Neuronal stem cell (in vitro differentiated cells): ENCODE data around the gene MLXIPL. TPM values are rescaled to one million over a fixed set of nuclear protein-coding genes. Genes with fewer than 3 reads are reported as not detected.

ENCODE experiments used
- DNase-seq: peaks from one replicate; pipeline ENCODE4 v3.0.0-alpha.2; 2013; ENCODE audit warnings: low spot score
- H2AFZ ChIP-seq: one replicate; pipeline ENCODE4 v1.6.1; 2013; ENCODE audit warnings: mild to moderate bottlenecking, low read length, inconsistent platforms
- H2AK5ac ChIP-seq: 2 replicates; pipeline ENCODE4 v1.6.1; 2013; ENCODE audit warnings: low read depth, mild to moderate bottlenecking, inconsistent platforms, low read length, moderate library complexity, mixed read lengths
- H2BK120ac ChIP-seq: 2 replicates; pipeline ENCODE4 v1.6.1; 2013; ENCODE audit warnings: low read depth, mild to moderate bottlenecking, inconsistent platforms, low read length, moderate library complexity, mixed read lengths
- H2BK12ac ChIP-seq: one replicate; pipeline ENCODE4 v1.6.1; 2013; ENCODE audit warnings: low read length, inconsistent platforms
- H2BK15ac ChIP-seq: 2 replicates; pipeline ENCODE4 v1.6.1; 2013; ENCODE audit warnings: mild to moderate bottlenecking, low read length, inconsistent platforms, mixed read lengths
- H2BK5ac ChIP-seq: one replicate; pipeline ENCODE4 v1.6.1; 2013; ENCODE audit warnings: inconsistent platforms, mild to moderate bottlenecking, low read length, moderate library complexity
- H3K14ac ChIP-seq: one replicate; pipeline ENCODE4 v1.6.1; 2013; ENCODE audit warnings: low read length, inconsistent platforms
- H3K18ac ChIP-seq: 2 replicates; pipeline ENCODE4 v1.6.1; 2013; ENCODE audit warnings: low read length, inconsistent platforms
- H3K23ac ChIP-seq: 2 replicates; pipeline ENCODE4 v1.6.1; 2013; ENCODE audit warnings: low read depth, mild to moderate bottlenecking, mixed read lengths, low read length, inconsistent platforms; ENCODE audit not compliant: poor library complexity
- H3K27ac ChIP-seq: replicated peaks from 3 replicates; pipeline ENCODE4 v1.5.1; 2013; ENCODE audit warnings: low read length, inconsistent platforms
- H3K27me3 ChIP-seq, 3 experiments: 2 replicates each; pipeline ENCODE4 v1.6.1; 2013; ENCODE audit warnings: low read length in 3 of 3, mild to moderate bottlenecking in 2 of 3, inconsistent platforms in 1 of 3, low read depth in 1 of 3, mixed read lengths in 1 of 3, moderate library complexity in 1 of 3; ENCODE audit not compliant: control insufficient read depth in 3 of 3, insufficient read depth in 3 of 3
- H3K36me3 ChIP-seq, 2 donors: replicated peaks in 1 of 2; 2 replicates each; pipeline ENCODE4 v1.6.1; 2013; ENCODE audit warnings: low read length in 2 of 2; ENCODE audit not compliant: control insufficient read depth in 2 of 2, insufficient read depth in 2 of 2
- H3K4ac ChIP-seq: 2 replicates; pipeline ENCODE4 v1.6.1; 2013; ENCODE audit warnings: inconsistent platforms, mild to moderate bottlenecking, low read length, moderate library complexity
- H3K4me1 ChIP-seq, 2 donors: 1 replicate in 1 of 2; 2 replicates in 1 of 2; pipeline ENCODE4 v1.6.1; 2013; ENCODE audit warnings: low read length in 2 of 2, low read depth in 1 of 2; ENCODE audit not compliant: control insufficient read depth in 2 of 2, insufficient read depth in 1 of 2
- H3K4me2 ChIP-seq: one replicate; pipeline ENCODE4 v1.6.1; 2013; ENCODE audit warnings: mild to moderate bottlenecking, low read length, inconsistent platforms; ENCODE audit not compliant: insufficient read depth, poor library complexity, severe bottlenecking
- H3K4me3 ChIP-seq, 2 donors: 2 replicates each; pipeline ENCODE4 v1.5.1; 2013; ENCODE audit warnings: low read length in 2 of 2, mild to moderate bottlenecking in 2 of 2, inconsistent platforms in 1 of 2, moderate library complexity in 1 of 2
- H3K79me1 ChIP-seq: one replicate; pipeline ENCODE4 v1.6.1; 2013; ENCODE audit warnings: low read depth, mild to moderate bottlenecking, inconsistent platforms, low read length, moderate library complexity
- H3K9ac ChIP-seq: one replicate; pipeline ENCODE4 v1.6.1; 2013; ENCODE audit warnings: mild to moderate bottlenecking, low read depth, low read length, inconsistent platforms; ENCODE audit not compliant: poor library complexity
- H3K9me3 ChIP-seq, 2 donors: replicated peaks in 1 of 2; 2 replicates each; pipeline versions ENCODE3 to v1.6.1; 2013; ENCODE audit warnings: low read length in 2 of 2, mild to moderate bottlenecking in 2 of 2, inconsistent platforms in 1 of 2, low read depth in 1 of 2, mixed read lengths in 1 of 2, moderate library complexity in 1 of 2; ENCODE audit not compliant: control insufficient read depth in 2 of 2, insufficient read depth in 1 of 2
- H4K8ac ChIP-seq: one replicate; pipeline ENCODE4 v1.6.1; 2013; ENCODE audit warnings: low read depth, mild to moderate bottlenecking, inconsistent platforms, low read length, moderate library complexity
- H4K91ac ChIP-seq: one replicate; pipeline ENCODE4 v1.6.1; 2013; ENCODE audit warnings: low read length, low read depth, mild to moderate bottlenecking, inconsistent platforms; ENCODE audit not compliant: poor library complexity
- WGBS, 2 donors: extraction: QIAGEN DNeasy Blood & Tissue Kit; methylation state at CpG; one replicate each; pipeline ENCODE4 v1.1.7; 2013; ENCODE audit warnings: missing lambda C conversion rate in 2 of 2, mixed read lengths in 1 of 2; ENCODE audit not compliant: insufficient read length in 2 of 2, insufficient replicate concordance in 1 of 2; ENCODE audit errors: extremely low coverage in 2 of 2; 5-methylcytosine and 5-hydroxymethylcytosine counted together
- polyA plus RNA-seq, 2 experiments: library from polyadenylated mRNA; stranded (reverse); fragments of 200-250 nt; gene quantifications; one replicate each; pipeline ENCODE4 v1.2.3, GENCODE V29; 2013

The MLXIPL gene, protein sequence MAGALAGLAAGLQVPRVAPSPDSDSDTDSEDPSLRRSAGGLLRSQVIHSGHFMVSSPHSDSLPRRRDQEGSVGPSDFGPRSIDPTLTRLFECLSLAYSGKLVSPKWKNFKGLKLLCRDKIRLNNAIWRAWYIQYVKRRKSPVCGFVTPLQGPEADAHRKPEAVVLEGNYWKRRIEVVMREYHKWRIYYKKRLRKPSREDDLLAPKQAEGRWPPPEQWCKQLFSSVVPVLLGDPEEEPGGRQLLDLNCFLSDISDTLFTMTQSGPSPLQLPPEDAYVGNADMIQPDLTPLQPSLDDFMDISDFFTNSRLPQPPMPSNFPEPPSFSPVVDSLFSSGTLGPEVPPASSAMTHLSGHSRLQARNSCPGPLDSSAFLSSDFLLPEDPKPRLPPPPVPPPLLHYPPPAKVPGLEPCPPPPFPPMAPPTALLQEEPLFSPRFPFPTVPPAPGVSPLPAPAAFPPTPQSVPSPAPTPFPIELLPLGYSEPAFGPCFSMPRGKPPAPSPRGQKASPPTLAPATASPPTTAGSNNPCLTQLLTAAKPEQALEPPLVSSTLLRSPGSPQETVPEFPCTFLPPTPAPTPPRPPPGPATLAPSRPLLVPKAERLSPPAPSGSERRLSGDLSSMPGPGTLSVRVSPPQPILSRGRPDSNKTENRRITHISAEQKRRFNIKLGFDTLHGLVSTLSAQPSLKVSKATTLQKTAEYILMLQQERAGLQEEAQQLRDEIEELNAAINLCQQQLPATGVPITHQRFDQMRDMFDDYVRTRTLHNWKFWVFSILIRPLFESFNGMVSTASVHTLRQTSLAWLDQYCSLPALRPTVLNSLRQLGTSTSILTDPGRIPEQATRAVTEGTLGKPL
- polyA plus RNA-seq (2013, experiment 1 of 2), result 2.3 TPM
- polyA plus RNA-seq (2013, experiment 2 of 2), result 3.2 TPM

DNA sequence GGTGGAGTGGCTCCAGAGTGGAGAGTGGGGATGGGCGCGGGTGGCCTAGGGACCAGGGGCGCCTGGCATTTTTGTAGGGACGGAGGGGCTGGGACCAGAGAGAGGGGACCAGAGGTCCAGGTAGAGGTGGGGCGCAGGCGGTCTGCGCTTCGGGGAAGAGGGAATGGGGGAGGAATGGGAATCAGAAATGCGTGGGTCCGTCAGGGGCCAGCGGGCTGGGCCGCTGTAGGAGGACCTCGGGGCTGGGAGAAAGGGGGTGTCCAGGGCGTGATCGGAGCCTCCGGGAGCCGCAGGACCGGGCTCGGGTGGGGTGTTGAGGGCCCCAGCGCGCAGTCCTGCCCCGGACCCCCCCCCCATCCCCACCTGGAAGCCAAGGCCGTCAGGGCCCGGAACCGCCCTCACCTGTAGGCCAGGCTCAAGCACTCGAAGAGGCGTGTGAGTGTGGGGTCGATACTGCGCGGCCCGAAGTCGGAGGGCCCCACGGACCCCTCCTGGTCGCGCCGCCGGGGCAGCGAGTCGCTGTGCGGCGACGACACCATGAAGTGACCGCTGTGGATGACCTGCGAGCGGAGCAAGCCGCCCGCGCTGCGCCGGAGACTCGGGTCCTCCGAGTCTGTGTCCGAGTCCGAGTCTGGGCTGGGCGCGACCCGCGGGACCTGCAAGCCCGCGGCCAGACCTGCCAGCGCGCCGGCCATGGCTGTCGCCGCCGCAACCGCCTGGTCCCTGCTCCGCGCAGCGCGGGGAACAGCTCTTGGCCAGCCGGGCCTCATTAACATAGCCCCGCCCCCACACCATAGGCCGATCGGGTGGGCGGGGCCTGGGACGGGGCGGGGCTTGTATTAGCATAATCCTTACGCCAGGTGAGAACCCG, at the start of gene MLXIPL:
Gene MLXIPL (minus strand): TSS at position 725 of the 871 bp plus-strand sequence. CDS start 30 bp downstream, at position 695.
- Histone ChIP-seq H4K91ac (no peak within 1 kb of the TSS), H3K9me3 (no peaks in the 10 kb centered on the region), H3K23ac (peak within 1 kb of the TSS; percentile 93), H3K18ac (peak within 1 kb of the TSS; percentile 92), H3K79me1 (peaks cover 5% of the 10 kb centered on the region), H2AFZ (peak within 1 kb of the TSS; percentile 99), H2AK5ac (peak within 1 kb of the TSS; percentile 56), H3K27ac (no peak within 1 kb of the TSS), H2BK120ac (peak within 1 kb of the TSS; percentile 13), H3K4me3 (peak within 1 kb of the TSS; percentile 47 to 85), H3K4ac (no peak within 1 kb of the TSS), H3K4me2 (peak within 1 kb of the TSS; percentile 97), H4K8ac (no peak within 1 kb of the TSS), H3K4me1 (peaks cover 10 to 11% of the 10 kb centered on the region in 2 donors), H3K14ac (peak within 1 kb of the TSS; percentile 99), H3K9ac (peak within 1 kb of the TSS; percentile 93), H3K36me3 (no peaks in the 10 kb centered on the region), H2BK12ac (peak within 1 kb of the TSS; percentile 58), H3K27me3 (peaks cover 15 to 67% (median 31%) of the 10 kb centered on the region in 3 experiments), H2BK5ac (peak within 1 kb of the TSS; percentile 75), H2BK15ac (peak within 1 kb of the TSS; percentile 100)
- DNase-seq, result peak; percentile 83
- WGBS, 2 donors, result no CpG with 5 or more reads among the region's 80 CpGs

DNA sequence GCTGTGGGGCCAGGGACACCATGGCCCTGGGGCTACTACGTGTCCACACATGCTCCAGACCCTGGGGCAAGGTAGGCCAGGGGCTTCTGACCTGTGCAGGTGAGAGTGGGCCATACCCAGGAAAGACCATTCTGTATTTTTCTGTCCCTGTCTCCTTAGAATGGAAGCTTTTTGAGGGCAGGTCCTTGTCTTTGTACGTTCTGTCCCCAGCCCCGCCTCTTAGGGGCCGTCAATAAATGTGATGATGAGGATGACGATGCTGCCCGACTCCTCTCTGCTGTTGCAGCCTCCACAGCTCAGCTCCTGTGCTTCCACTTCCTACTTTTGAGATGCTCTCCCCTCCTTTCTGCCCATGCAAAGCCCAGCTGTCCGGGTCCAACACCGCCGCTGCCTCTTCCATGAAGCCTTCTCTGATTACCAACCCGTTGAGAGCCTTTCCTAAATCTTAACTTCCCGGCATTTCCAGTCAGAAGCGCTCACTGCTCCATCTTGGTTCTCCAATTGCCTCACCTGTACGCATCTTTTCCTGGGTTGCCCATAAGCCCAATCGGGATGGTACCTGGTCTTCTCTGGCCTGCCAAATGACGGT, 47.6 kb upstream of the MLXIPL start:
- Histone ChIP-seq H3K9me3 (no peaks in the 10 kb centered on the region), H4K91ac (no peak overlapping the region), H3K4me2 (no peak overlapping the region), H3K4me1 (peaks cover 0 to 11% of the 10 kb centered on the region in 2 donors), H2BK120ac (no peak overlapping the region), H3K9ac (no peak overlapping the region), H3K27ac (no peak overlapping the region), H3K27me3 (no peaks in the 10 kb centered on the region), H2BK12ac (no peak overlapping the region), H3K23ac (no peak overlapping the region), H3K4ac (no peak overlapping the region), H2AK5ac (no peak overlapping the region), H2BK5ac (no peak overlapping the region), H3K79me1 (peaks cover 9% of the 10 kb centered on the region), H2BK15ac (no peak overlapping the region), H2AFZ (no peak overlapping the region), H3K18ac (no peak overlapping the region), H3K36me3 (peaks cover 7 to 13% of the 10 kb centered on the region in 2 donors), H3K14ac (no peak overlapping the region), H3K4me3 (no peak overlapping the region), H4K8ac (no peak overlapping the region)
- WGBS, 2 donors, result no CpG with 5 or more reads among the region's 15 CpGs
- no peak for DNase-seq

DNA sequence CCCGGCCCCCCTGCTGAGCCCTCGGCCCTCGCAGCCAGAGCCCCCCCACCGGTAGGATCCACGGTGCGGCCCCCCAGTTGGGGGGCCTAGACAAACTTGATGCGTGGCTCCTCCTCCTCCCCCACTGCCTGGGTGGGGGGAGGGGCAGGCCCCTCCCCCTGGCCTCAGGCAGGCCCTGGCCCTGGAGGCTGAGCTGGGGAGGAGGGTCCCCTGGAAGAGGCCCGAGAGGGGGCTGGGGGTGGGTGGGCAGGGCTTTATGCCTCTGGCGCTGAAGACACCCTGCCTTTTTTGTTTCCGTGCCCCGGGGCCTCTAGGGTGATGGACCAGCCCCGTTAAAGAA, 47.0 kb upstream of the MLXIPL start:
- peaks cover 9% of the 10 kb centered on the region for H3K79me1 ChIP-seq
- no CpG with 5 or more reads among the region's 12 CpGs for WGBS, 2 donors
- no peak overlapping the region for H2BK15ac ChIP-seq
- H2AFZ ChIP-seq, result no peak overlapping the region
- H3K27ac ChIP-seq, result no peak overlapping the region
- H3K4ac ChIP-seq, result no peak overlapping the region
- no peak overlapping the region for H4K8ac ChIP-seq
- peak overlapping the region; percentile 37 for H2AK5ac ChIP-seq
- H3K18ac ChIP-seq, result peak overlapping the region; percentile 80
- H3K4me2 ChIP-seq, result no peak overlapping the region
- no peaks in the 10 kb centered on the region for H3K27me3 ChIP-seq
- H3K9ac ChIP-seq, result no peak overlapping the region
- H3K9me3 ChIP-seq, result no peaks in the 10 kb centered on the region
- H4K91ac ChIP-seq, result no peak overlapping the region
- H3K14ac ChIP-seq, result no peak overlapping the region
- H3K36me3 ChIP-seq, result peaks cover 7 to 13% of the 10 kb centered on the region in 2 donors
- H2BK5ac ChIP-seq, result peak overlapping the region; percentile 24
- H3K4me1 ChIP-seq, result peaks cover 0 to 11% of the 10 kb centered on the region in 2 donors
- no peak overlapping the region for H3K4me3 ChIP-seq
- no peak overlapping the region for H2BK12ac ChIP-seq
- DNase-seq, result no peak
- no peak overlapping the region for H2BK120ac ChIP-seq
- no peak overlapping the region for H3K23ac ChIP-seq
